Measurements from ENCODE around the gene EXD3. TPM values are rescaled to one million over a fixed set of nuclear protein-coding genes. Genes with fewer than 3 reads are reported as not detected.

EXD3 gene
- total and polyA plus RNA-seq, 2 of the 4 experiments (the other 2 are of a cell fraction): 1.1 to 7.4 TPM

DNA sequence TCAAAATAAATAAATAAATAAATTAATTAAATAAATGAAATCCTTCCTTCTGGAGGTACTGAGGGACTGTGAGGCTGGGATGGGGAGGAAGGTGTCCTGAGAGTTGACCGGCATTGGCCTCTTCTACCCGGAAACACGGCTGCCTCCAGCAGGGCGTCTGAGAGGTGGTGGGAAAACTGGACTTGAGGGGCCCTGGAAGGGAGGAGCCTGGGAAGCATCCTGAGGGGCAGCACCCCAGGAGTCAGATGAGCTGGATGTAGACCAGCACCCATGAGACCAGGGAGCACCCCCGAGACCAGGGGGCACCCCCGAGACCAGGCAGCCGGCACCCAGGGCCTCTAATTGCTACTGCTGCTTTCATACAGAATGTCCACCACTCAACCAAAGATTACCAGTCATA lies 44.9 kb upstream of the EXD3 start:
- Histone ChIP-seq H3K9me3 (ENCODE audit: control insufficient read depth, insufficient read depth, low read length) (no peaks in the 10 kb centered on the region), H3K9me1 (ENCODE audit: insufficient read depth, low read length) (no peaks in the 10 kb centered on the region), H3K27me3 (ENCODE audit: control insufficient read depth, insufficient read depth, low read length) (peaks cover 17% of the 10 kb centered on the region), H3K4me1 (ENCODE audit: control insufficient read depth, insufficient read depth, low read length) (no peaks in the 10 kb centered on the region), H3K4me2 (ENCODE audit: low read depth, low read length) (no peak overlapping the region), H2AK5ac (ENCODE audit: low read depth, low read length) (no peak overlapping the region), H4K91ac (ENCODE audit: insufficient read depth, low read depth, low read length) (no peak overlapping the region), H2AFZ (replicated peaks; ENCODE audit: low read length, poor library complexity) (no peak overlapping the region), H2AK9ac (replicated peaks; ENCODE audit: low read depth, low read length, poor library complexity) (no peak overlapping the region), H2BK120ac (ENCODE audit: low read depth, low read length) (no peak overlapping the region), H3K4me3 (ENCODE audit: insufficient read depth, low read depth, low read length) (no peak overlapping the region), H3K23ac (ENCODE audit: low read depth, low read length) (no peak overlapping the region), H3K36me3 (ENCODE audit: control insufficient read depth, insufficient read depth, low read length) (no peaks in the 10 kb centered on the region), H3K4ac (ENCODE audit: low read depth, low read length) (no peak overlapping the region), H3K56ac (ENCODE audit: extremely low read depth, insufficient read depth, low read length) (no peak overlapping the region), H4K20me1 (ENCODE audit: insufficient read depth, low read length) (no peaks in the 10 kb centered on the region), H3K14ac (replicated peaks; ENCODE audit: low read depth, low read length) (no peak overlapping the region), H4K5ac (ENCODE audit: low read depth, low read length) (no peak overlapping the region), H3K27ac (ENCODE audit: insufficient read depth, low read length) (no peak overlapping the region), H3K79me1 (ENCODE audit: low read depth in 1 of 2, low read length in 2 of 2) (no peaks in the 10 kb centered on the region), H3K18ac (ENCODE audit: low read depth, low read length) (no peak overlapping the region), H2BK5ac (ENCODE audit: low read depth, low read length, poor library complexity, severe bottlenecking) (no peak overlapping the region), H3K9ac (ENCODE audit: low read depth, low read length) (no peak overlapping the region), H4K8ac (ENCODE audit: low read depth in 2 of 2, low read length in 2 of 2) (no peak overlapping the region), H2BK15ac (ENCODE audit: low read depth, low read length) (no peak overlapping the region), H2BK20ac (ENCODE audit: low read depth, low read length) (no peak overlapping the region)
- ChIA-PET POLR2A (ENCODE audit: unreplicated experiment) (no interaction called here), CTCF (no interaction called here)
- WGBS, 2 experiments (ENCODE audit: extremely low coverage in 2 of 2, insufficient read length in 1 of 2): 86% methylated on average over 4 of the region's 7 CpGs; no CpG with 5 or more reads in 1 of the 2 experiments
- in situ Hi-C loops (cut with MboI; ENCODE audit: low sequenced_read_pairs): no loop called here
- dilution Hi-C loops (cut with HindIII; ENCODE audit: low sequenced_read_pairs, unreplicated experiment): no loop called here
- intact Hi-C loops (cut with micrococcal nuclease): no loop called here
- no peak for DNase-seq
- BruUV-seq (replicated peaks): no TSS peak
- no peak for ATAC-seq (ENCODE audit: low read depth)
- TF ChIP-seq RAD21 (IDR thresholded peaks at IDR 0.05; ENCODE audit: low read length) (no peak), BHLHE40 (IDR thresholded peaks at IDR 0.05; ENCODE audit: low read depth, low read length) (no peak)
- TF ChIP-seq, protein P1, sequence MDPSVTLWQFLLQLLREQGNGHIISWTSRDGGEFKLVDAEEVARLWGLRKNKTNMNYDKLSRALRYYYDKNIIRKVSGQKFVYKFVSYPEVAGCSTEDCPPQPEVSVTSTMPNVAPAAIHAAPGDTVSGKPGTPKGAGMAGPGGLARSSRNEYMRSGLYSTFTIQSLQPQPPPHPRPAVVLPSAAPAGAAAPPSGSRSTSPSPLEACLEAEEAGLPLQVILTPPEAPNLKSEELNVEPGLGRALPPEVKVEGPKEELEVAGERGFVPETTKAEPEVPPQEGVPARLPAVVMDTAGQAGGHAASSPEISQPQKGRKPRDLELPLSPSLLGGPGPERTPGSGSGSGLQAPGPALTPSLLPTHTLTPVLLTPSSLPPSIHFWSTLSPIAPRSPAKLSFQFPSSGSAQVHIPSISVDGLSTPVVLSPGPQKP (IDR thresholded peaks at IDR 0.05; ENCODE audit: borderline replicate concordance, low read depth, low read length): no peak

All from IMR-90 (cell line).